ENCODE results near the gene FITM2. TPM values are rescaled to one million over a fixed set of nuclear protein-coding genes. Genes with fewer than 3 reads are reported as not detected.
A peak's percentile ranks its signal among the peaks of the same experiment; 100 is the strongest.

FITM2 gene
- total and polyA plus RNA-seq, 10 of the 15 experiments (the other 5 are each of a cell fraction or from before 2014, with no cell fraction given), result 0.46 to 1.9 (median 1.6) TPM

DNA sequence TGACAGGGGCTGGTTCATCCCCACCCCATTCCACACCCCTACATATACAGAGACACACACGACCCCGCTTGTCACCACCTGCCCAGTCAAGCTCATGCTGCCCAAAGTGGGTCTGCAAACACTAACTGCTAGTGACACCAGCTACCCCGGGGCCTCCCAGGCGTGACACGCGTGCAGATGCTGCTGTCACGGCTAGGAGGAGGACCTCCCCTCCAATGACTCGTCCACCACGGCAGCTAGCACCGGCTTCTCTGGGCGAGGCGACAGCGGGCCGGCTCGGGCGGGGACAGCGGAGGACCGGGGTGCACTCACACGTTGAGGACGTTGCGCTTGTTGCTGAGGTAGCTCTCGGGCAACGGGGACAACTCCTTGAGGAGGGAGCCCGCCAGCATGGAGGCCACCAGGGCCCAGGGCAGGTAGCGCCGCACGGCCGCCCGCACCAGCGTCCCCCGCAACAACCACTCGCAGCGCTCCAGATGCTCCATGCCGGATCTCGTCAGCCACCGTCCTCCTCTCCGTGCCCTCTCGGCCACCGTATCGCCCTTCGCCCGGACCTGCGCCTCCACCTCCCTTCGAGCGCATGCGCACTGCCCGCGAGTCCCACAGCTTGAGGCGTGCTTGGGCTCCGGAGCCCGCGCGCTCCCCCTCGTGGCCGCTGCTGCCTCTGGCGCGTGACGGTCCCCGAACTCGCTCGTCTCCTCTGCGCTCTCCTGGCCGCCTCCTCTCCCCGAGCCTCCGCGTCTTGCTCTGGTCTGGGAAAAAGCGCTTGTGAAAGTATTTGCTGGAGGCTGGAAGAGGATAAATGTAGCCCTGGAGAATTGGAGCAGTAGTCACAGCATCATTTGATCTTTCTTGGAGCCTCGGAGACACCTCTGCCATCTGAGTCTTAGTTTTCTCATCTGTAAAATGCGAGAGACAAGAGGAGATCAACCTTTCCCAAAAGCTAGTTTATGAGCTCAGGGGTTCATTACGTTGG, at the start of gene FITM2 (continued):
- TF ChIP-seq NFYB (IDR thresholded peaks at IDR 0.05; ENCODE audit: insufficient read depth, low read depth, low read length), result 0 out of 2 replicates have a peak, but pooled peaks have one; percentile 10
- TF ChIP-seq NFYA (IDR thresholded peaks at IDR 0.05; ENCODE audit: borderline replicate concordance, low read depth, low read length), result no peak
- TF ChIP-seq RUNX3 (IDR thresholded peaks at IDR 0.05; ENCODE audit: low read length), result 0 out of 2 replicates have a peak, but pooled peaks have one; percentile 39
- peak; percentile 18; the same call in 1 of the 2 replicates for TF ChIP-seq RFX5 (IDR thresholded peaks at IDR 0.05; ENCODE audit: low read depth, low read length)
- TF ChIP-seq NFXL1 (IDR thresholded peaks at IDR 0.05; ENCODE audit: borderline replicate concordance), result no peak
- TF ChIP-seq IRF4 (IDR thresholded peaks at IDR 0.05; ENCODE audit: low read depth, low read length), result no peak
- TF ChIP-seq SIN3A (IDR thresholded peaks at IDR 0.05; ENCODE audit: low read depth, low read length), result peak; percentile 65; the same call in 1 of the 2 replicates
- TF ChIP-seq RELA (IDR thresholded peaks at IDR 0.05; ENCODE audit: borderline replicate concordance, partially characterized antibody), result peak; percentile 68
- no peak for TF ChIP-seq CBX5 (IDR thresholded peaks at IDR 0.05; ENCODE audit: low read depth)
- TF ChIP-seq ZNF274 (IDR thresholded peaks at IDR 0.05; ENCODE audit: insufficient read depth, insufficient read length), result no peak
- TF ChIP-seq, protein P1, sequence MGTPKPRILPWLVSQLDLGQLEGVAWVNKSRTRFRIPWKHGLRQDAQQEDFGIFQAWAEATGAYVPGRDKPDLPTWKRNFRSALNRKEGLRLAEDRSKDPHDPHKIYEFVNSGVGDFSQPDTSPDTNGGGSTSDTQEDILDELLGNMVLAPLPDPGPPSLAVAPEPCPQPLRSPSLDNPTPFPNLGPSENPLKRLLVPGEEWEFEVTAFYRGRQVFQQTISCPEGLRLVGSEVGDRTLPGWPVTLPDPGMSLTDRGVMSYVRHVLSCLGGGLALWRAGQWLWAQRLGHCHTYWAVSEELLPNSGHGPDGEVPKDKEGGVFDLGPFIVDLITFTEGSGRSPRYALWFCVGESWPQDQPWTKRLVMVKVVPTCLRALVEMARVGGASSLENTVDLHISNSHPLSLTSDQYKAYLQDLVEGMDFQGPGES (IDR thresholded peaks at IDR 0.05), result no peak
- TF ChIP-seq TBL1XR1 (IDR thresholded peaks at IDR 0.05; ENCODE audit: low read depth, low read length), result peak; percentile 39
- peak; percentile 80 for TF ChIP-seq RAD21 (IDR thresholded peaks at IDR 0.05; ENCODE audit: insufficient read depth, low read depth, low read length)
- TF ChIP-seq SUPT20H (IDR thresholded peaks at IDR 0.05; ENCODE audit: borderline replicate concordance, control insufficient read depth, low read depth, low read length), result no peak
- TF ChIP-seq, protein P2, sequence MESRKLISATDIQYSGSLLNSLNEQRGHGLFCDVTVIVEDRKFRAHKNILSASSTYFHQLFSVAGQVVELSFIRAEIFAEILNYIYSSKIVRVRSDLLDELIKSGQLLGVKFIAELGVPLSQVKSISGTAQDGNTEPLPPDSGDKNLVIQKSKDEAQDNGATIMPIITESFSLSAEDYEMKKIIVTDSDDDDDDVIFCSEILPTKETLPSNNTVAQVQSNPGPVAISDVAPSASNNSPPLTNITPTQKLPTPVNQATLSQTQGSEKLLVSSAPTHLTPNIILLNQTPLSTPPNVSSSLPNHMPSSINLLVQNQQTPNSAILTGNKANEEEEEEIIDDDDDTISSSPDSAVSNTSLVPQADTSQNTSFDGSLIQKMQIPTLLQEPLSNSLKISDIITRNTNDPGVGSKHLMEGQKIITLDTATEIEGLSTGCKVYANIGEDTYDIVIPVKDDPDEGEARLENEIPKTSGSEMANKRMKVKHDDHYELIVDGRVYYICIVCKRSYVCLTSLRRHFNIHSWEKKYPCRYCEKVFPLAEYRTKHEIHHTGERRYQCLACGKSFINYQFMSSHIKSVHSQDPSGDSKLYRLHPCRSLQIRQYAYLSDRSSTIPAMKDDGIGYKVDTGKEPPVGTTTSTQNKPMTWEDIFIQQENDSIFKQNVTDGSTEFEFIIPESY (IDR thresholded peaks at IDR 0.05), result 0 out of 2 replicates have a peak, but pooled peaks have one; percentile 4
- peak; percentile 81 for TF ChIP-seq MXI1 (IDR thresholded peaks at IDR 0.05; ENCODE audit: low read depth, low read length)
- TF ChIP-seq, protein P3, sequence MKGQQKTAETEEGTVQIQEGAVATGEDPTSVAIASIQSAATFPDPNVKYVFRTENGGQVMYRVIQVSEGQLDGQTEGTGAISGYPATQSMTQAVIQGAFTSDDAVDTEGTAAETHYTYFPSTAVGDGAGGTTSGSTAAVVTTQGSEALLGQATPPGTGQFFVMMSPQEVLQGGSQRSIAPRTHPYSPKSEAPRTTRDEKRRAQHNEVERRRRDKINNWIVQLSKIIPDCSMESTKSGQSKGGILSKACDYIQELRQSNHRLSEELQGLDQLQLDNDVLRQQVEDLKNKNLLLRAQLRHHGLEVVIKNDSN (IDR thresholded peaks at IDR 0.05; ENCODE audit: borderline replicate concordance, extremely low read length, insufficient read depth, low read depth, low read length), result no peak
- TF ChIP-seq, protein P4, sequence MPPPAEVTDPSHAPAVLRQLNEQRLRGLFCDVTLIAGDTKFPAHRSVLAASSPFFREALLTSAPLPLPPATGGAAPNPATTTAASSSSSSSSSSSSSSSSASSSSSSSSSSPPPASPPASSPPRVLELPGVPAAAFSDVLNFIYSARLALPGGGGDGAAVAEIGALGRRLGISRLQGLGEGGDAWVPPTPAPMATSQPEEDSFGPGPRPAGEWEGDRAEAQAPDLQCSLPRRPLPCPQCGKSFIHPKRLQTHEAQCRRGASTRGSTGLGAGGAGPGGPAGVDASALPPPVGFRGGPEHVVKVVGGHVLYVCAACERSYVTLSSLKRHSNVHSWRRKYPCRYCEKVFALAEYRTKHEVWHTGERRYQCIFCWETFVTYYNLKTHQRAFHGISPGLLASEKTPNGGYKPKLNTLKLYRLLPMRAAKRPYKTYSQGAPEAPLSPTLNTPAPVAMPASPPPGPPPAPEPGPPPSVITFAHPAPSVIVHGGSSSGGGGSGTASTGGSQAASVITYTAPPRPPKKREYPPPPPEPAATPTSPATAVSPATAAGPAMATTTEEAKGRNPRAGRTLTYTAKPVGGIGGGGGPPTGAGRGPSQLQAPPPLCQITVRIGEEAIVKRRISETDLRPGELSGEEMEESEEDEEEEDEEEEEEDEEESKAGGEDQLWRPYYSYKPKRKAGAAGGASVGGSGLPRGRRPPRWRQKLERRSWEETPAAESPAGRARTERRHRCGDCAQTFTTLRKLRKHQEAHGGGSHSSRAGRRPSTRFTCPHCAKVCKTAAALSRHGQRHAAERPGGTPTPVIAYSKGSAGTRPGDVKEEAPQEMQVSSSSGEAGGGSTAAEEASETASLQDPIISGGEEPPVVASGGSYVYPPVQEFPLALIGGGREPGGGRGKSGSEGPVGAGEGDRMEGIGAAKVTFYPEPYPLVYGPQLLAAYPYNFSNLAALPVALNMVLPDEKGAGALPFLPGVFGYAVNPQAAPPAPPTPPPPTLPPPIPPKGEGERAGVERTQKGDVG (CRISPR knock-in tag; IDR thresholded peaks at IDR 0.05), result no peak
- TF ChIP-seq RBBP5 (conservative IDR thresholded peaks at IDR 0.05), result no peak
- TF ChIP-seq HDGF (IDR thresholded peaks at IDR 0.05), result peak; percentile 89
- TF ChIP-seq, protein P5, sequence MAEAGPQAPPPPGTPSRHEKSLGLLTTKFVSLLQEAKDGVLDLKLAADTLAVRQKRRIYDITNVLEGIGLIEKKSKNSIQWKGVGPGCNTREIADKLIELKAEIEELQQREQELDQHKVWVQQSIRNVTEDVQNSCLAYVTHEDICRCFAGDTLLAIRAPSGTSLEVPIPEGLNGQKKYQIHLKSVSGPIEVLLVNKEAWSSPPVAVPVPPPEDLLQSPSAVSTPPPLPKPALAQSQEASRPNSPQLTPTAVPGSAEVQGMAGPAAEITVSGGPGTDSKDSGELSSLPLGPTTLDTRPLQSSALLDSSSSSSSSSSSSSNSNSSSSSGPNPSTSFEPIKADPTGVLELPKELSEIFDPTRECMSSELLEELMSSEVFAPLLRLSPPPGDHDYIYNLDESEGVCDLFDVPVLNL (IDR thresholded peaks at IDR 0.05; ENCODE audit: low read depth, low read length), result peak; percentile 47; the same call in 1 of the 2 replicates

Measured in GM12878 (cell line).